NT2/D1 (cell line): Measurements from ENCODE around the gene COLEC11.

ENCODE experiments used
- YY1 ChIP-seq: IDR thresholded peaks from 2 replicates; pipeline ENCODE4 v1.6.1; 2011; ENCODE audit not compliant: insufficient read length, insufficient read depth
- ZNF274 ChIP-seq: IDR thresholded peaks from 2 replicates; pipeline ENCODE4 v1.6.1; 2011; ENCODE audit warnings: mild to moderate bottlenecking, low read depth, low read length

GRCh38 chr2:3689998-3690748, 95.3 kb downstream of the COLEC11 start:
- TF ChIP-seq ZNF274 = no peak
- TF ChIP-seq YY1 = no peak
